HepG2 (cell line): Measurements from ENCODE around the gene SYNPO. TPM values are rescaled to one million over a fixed set of nuclear protein-coding genes. Genes with fewer than 3 reads are reported as not detected.

Experiments used
- ADNP ChIP-seq: sonication (generic); formaldehyde crosslinking; IDR thresholded peaks from 2 replicates; pipeline ENCODE4 v1.4.0; 2020; ENCODE audit warnings: missing genetic modification reagents
- HDAC2 ChIP-seq: sonication (generic); formaldehyde crosslinking; IDR thresholded peaks from 2 replicates; pipeline ENCODE4 v1.4.0; 2020; ENCODE audit warnings: missing genetic modification reagents
- KLF12 ChIP-seq: sonication (generic); formaldehyde crosslinking; IDR thresholded peaks from 2 replicates; pipeline ENCODE4 v1.4.0; 2020; ENCODE audit warnings: missing genetic modification reagents, borderline replicate concordance
- NAIF1 ChIP-seq: sonication (generic); formaldehyde crosslinking; IDR thresholded peaks from 2 replicates; pipeline ENCODE4 v1.5.0; 2020; ENCODE audit warnings: mild to moderate bottlenecking, missing genetic modification reagents, borderline replicate concordance
- NR1H2 ChIP-seq: sonication (generic); formaldehyde crosslinking; IDR thresholded peaks from 2 replicates; pipeline ENCODE4 v1.8.1; 2022; ENCODE audit warnings: low read depth, missing genetic modification reagents, borderline replicate concordance
- PRPF4 ChIP-seq: fragments of 200-400 bp; formaldehyde crosslinking; IDR thresholded peaks from 2 replicates; pipeline ENCODE4 v1.6.1; 2016; ENCODE audit warnings: low read length, low read depth; ENCODE audit not compliant: poor library complexity, severe bottlenecking
- RFX5 ChIP-seq: IDR thresholded peaks from 2 replicates; pipeline ENCODE4 v1.6.1; 2011; ENCODE audit warnings: low read depth, low read length, improper control_type of control experiment
- SMAD9 ChIP-seq: sonication (generic); formaldehyde crosslinking; IDR thresholded peaks from 2 replicates; pipeline ENCODE4 v1.5.1; 2020; ENCODE audit warnings: mild to moderate bottlenecking, missing genetic modification reagents
- STAT5B ChIP-seq: sonication (generic); formaldehyde crosslinking; IDR thresholded peaks from 2 replicates; pipeline ENCODE4 v1.4.0; 2020; ENCODE audit warnings: missing genetic modification reagents
- TCF7 ChIP-seq: sonication (generic); IDR thresholded peaks from 2 replicates; pipeline ENCODE4 v1.6.1; 2016; ENCODE audit warnings: antibody characterized with exemption, low read depth
- ZBTB38 ChIP-seq: sonication (generic); formaldehyde crosslinking; IDR thresholded peaks from 2 replicates; pipeline ENCODE4 v1.5.1; 2020; ENCODE audit warnings: mild to moderate bottlenecking, missing genetic modification reagents
- ZFP36 ChIP-seq: fragments of 150-350 bp; IDR thresholded peaks from 2 replicates; pipeline ENCODE4 v1.6.1; 2018; ENCODE audit warnings: borderline replicate concordance, low read length, low read depth; ENCODE audit not compliant: partially characterized antibody
- ZNF709 ChIP-seq: sonication (generic); formaldehyde crosslinking; IDR thresholded peaks from 2 replicates; pipeline ENCODE4 v1.5.0; 2020; ENCODE audit warnings: mild to moderate bottlenecking, missing genetic modification reagents
- ZNF746 ChIP-seq: sonication (generic); formaldehyde crosslinking; IDR thresholded peaks from 2 replicates; pipeline ENCODE4 v1.8.0; 2022; ENCODE audit warnings: mild to moderate bottlenecking, missing genetic modification reagents
- polyA plus RNA-seq, 8 experiments: library from polyadenylated mRNA; depleted of rRNA in 3 of 8; stranded (reverse) in 7 of 8; unstranded in 1 of 8; fragments of >200 nt; fragmentation: Illumina TruSeq in 4 of 8; extraction: Trizol in 4 of 8; gene quantifications; 2 replicates each; pipeline versions ENCODE4 v1.2.1 to v1.2.3, GENCODE V29; 2011 to 2016; ENCODE audit warnings: low read depth in 4 of 8, missing spikeins in 1 of 8, mixed read lengths in 1 of 8; ENCODE audit not compliant: insufficient read depth in 1 of 8
- total RNA-seq, 5 experiments: library from RNA; depleted of rRNA; stranded (reverse); fragments of >200 nt; fragmentation: Illumina TruSeq; extraction: Trizol; gene quantifications; 2 replicates each; pipeline ENCODE4 v1.2.3, GENCODE V29; 2016; ENCODE audit warnings: low read depth in 1 of 5
- TF ChIP-seq, protein P1 (sequence below): sonication (generic); formaldehyde crosslinking; IDR thresholded peaks from 2 replicates; pipeline ENCODE4 v1.4.0; 2020; ENCODE audit warnings: missing genetic modification reagents, borderline replicate concordance
- TF ChIP-seq, protein P2 (sequence below): sonication (generic); formaldehyde crosslinking; IDR thresholded peaks from 2 replicates; pipeline ENCODE4 v1.4.0; 2020; ENCODE audit warnings: mild to moderate bottlenecking, missing genetic modification reagents
- TF ChIP-seq, protein P3 (sequence below): sonication (generic); formaldehyde crosslinking; IDR thresholded peaks from 2 replicates; pipeline ENCODE4 v1.5.0; 2020; ENCODE audit warnings: missing genetic modification reagents
- TF ChIP-seq, protein P4 (sequence below): sonication (generic); formaldehyde crosslinking; IDR thresholded peaks from 2 replicates; pipeline ENCODE4 v1.8.1; 2023; ENCODE audit warnings: missing genetic modification reagents, mild to moderate bottlenecking, borderline replicate concordance
- TF ChIP-seq, protein P5 (sequence below), 2 experiments: sonication (generic) in 1 of 2; formaldehyde crosslinking in 1 of 2; IDR thresholded peaks; 2 replicates each; pipeline versions ENCODE4 v1.4.0 to v1.6.1; 2016 to 2020; ENCODE audit warnings: borderline replicate concordance in 1 of 2, low read depth in 1 of 2, mild to moderate bottlenecking in 1 of 2, missing genetic modification reagents in 1 of 2

The SYNPO gene
- total and polyA plus RNA-seq, 2 of the 13 experiments (the other 11 are each of a cell fraction or from before 2014, with no cell fraction given) = 0.09 to 0.30 TPM

DNA sequence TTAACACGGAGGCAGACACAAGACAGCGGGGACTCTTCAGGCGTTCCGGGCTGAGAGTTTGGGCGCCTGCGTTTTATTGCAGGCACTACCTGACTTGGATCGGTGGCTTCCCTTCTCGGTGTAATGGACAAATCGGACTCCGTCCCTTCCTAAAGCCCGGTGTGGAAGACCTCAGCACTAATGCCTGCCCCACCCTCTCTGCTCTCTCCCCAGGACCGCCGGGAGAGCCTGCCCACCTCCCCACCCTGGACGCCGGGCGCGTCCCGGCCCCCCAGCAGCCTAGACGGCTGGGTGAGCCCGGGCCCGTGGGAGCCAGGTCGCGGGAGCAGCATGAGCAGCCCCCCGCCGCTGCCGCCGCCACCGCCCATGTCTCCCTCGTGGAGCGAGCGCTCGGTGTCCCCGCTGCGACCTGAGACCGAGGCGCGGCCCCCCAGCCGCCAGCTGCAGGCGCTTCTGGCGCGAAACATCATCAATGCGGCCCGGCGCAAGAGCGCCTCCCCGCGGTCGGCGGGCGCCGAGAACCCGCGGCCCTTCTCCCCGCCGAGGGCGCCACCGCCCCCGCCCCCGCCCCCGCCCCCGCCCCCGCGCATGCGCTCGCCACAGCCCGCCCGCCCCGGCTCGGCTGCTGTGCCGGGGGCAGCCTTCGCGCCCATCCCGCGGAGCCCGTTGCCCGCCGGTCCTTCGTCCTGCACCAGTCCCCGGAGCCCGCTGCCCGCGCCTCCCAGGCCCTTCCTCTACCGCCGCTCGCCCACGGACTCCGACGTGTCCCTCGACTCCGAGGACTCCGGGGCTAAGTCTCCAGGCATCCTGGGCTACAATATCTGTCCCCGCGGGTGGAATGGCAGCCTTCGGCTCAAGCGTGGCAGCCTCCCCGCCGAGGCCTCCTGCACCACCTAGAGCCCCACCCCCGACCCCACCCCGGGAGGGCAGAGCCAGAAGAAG is 16.0 kb downstream of the SYNPO start (continued):
- TF ChIP-seq, protein P1, sequence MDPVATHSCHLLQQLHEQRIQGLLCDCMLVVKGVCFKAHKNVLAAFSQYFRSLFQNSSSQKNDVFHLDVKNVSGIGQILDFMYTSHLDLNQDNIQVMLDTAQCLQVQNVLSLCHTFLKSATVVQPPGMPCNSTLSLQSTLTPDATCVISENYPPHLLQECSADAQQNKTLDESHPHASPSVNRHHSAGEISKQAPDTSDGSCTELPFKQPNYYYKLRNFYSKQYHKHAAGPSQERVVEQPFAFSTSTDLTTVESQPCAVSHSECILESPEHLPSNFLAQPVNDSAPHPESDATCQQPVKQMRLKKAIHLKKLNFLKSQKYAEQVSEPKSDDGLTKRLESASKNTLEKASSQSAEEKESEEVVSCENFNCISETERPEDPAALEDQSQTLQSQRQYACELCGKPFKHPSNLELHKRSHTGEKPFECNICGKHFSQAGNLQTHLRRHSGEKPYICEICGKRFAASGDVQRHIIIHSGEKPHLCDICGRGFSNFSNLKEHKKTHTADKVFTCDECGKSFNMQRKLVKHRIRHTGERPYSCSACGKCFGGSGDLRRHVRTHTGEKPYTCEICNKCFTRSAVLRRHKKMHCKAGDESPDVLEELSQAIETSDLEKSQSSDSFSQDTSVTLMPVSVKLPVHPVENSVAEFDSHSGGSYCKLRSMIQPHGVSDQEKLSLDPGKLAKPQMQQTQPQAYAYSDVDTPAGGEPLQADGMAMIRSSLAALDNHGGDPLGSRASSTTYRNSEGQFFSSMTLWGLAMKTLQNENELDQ (CRISPR knock-in tag) = no peak
- TF ChIP-seq NAIF1 (CRISPR knock-in tag) = no peak
- no peak for TF ChIP-seq PRPF4
- TF ChIP-seq, protein P2, sequence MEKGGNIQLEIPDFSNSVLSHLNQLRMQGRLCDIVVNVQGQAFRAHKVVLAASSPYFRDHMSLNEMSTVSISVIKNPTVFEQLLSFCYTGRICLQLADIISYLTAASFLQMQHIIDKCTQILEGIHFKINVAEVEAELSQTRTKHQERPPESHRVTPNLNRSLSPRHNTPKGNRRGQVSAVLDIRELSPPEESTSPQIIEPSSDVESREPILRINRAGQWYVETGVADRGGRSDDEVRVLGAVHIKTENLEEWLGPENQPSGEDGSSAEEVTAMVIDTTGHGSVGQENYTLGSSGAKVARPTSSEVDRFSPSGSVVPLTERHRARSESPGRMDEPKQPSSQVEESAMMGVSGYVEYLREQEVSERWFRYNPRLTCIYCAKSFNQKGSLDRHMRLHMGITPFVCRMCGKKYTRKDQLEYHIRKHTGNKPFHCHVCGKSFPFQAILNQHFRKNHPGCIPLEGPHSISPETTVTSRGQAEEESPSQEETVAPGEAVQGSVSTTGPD = no peak
- no peak for TF ChIP-seq ZNF709 (CRISPR knock-in tag)
- no peak for TF ChIP-seq HDAC2 (CRISPR knock-in tag)
- no peak for TF ChIP-seq STAT5B
- no peak for TF ChIP-seq ZNF746 (CRISPR knock-in tag)
- TF ChIP-seq ZFP36 = no peak
- TF ChIP-seq, protein P3, sequence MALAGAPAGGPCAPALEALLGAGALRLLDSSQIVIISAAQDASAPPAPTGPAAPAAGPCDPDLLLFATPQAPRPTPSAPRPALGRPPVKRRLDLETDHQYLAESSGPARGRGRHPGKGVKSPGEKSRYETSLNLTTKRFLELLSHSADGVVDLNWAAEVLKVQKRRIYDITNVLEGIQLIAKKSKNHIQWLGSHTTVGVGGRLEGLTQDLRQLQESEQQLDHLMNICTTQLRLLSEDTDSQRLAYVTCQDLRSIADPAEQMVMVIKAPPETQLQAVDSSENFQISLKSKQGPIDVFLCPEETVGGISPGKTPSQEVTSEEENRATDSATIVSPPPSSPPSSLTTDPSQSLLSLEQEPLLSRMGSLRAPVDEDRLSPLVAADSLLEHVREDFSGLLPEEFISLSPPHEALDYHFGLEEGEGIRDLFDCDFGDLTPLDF (CRISPR knock-in tag) = no peak; the same call in 1 of the 2 replicates
- TF ChIP-seq TCF7 = no peak
- TF ChIP-seq NR1H2 (CRISPR knock-in tag) = no peak
- no peak for TF ChIP-seq ADNP (CRISPR knock-in tag)
- TF ChIP-seq, protein P4, sequence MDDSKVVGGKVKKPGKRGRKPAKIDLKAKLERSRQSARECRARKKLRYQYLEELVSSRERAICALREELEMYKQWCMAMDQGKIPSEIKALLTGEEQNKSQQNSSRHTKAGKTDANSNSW (CRISPR knock-in tag) = no peak
- TF ChIP-seq ZBTB38 (CRISPR knock-in tag) = no peak
- TF ChIP-seq, protein P5, sequence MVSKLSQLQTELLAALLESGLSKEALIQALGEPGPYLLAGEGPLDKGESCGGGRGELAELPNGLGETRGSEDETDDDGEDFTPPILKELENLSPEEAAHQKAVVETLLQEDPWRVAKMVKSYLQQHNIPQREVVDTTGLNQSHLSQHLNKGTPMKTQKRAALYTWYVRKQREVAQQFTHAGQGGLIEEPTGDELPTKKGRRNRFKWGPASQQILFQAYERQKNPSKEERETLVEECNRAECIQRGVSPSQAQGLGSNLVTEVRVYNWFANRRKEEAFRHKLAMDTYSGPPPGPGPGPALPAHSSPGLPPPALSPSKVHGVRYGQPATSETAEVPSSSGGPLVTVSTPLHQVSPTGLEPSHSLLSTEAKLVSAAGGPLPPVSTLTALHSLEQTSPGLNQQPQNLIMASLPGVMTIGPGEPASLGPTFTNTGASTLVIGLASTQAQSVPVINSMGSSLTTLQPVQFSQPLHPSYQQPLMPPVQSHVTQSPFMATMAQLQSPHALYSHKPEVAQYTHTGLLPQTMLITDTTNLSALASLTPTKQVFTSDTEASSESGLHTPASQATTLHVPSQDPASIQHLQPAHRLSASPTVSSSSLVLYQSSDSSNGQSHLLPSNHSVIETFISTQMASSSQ (IDR thresholded peaks at IDR 0.05; ENCODE audit: low read depth) = no peak
- TF ChIP-seq, protein P5 (CRISPR knock-in tag; IDR thresholded peaks at IDR 0.05; ENCODE audit: borderline replicate concordance) = no peak
- TF ChIP-seq RFX5 = no peak
- TF ChIP-seq SMAD9 (CRISPR knock-in tag) = no peak
- no peak for TF ChIP-seq KLF12 (CRISPR knock-in tag)
